HEK293T (cell line): Measurements from ENCODE around the gene SPRTN.

ENCODE experiments used
- CTCF ChIA-PET: fragments of 350-600 bp; formaldehyde crosslinking; extraction: SDS; loops from one replicate; lab custom pipeline; 2021; ENCODE audit warnings: antibody characterized with exemption, inconsistent platforms; lab: Yijun Ruan, JAX
- POLR2A ChIA-PET: fragments of 350-600 bp; formaldehyde crosslinking; extraction: SDS; loops from one replicate; lab custom pipeline; 2020; ENCODE audit warnings: antibody characterized with exemption, inconsistent platforms; lab: Yijun Ruan, JAX
- DNase-seq: peaks from one replicate; pipeline ENCODE4 v3.0.0; 2012; ENCODE audit warnings: mixed read lengths; ENCODE audit errors: extremely low spot score
- ARNT ChIP-seq: fragments of 450-650 bp; IDR thresholded peaks from 2 replicates; pipeline ENCODE4 v1.6.1; 2017; ENCODE audit warnings: mild to moderate bottlenecking
- BHLHE40 ChIP-seq: fragments of 450-650 bp; IDR thresholded peaks from 2 replicates; pipeline ENCODE4 v1.6.1; 2016; ENCODE audit warnings: mild to moderate bottlenecking, moderate library complexity, borderline replicate concordance
- CTBP1 ChIP-seq: fragments of 450-650 bp; IDR thresholded peaks from 2 replicates; pipeline ENCODE4 v1.6.1; 2016; ENCODE audit warnings: borderline replicate concordance
- ELF4 ChIP-seq: fragments of 450-650 bp; IDR thresholded peaks from 2 replicates; pipeline ENCODE4 v1.6.1; 2017; ENCODE audit warnings: antibody characterized with exemption
- FOXA1 ChIP-seq: fragments of 450-650 bp; IDR thresholded peaks from 2 replicates; pipeline ENCODE4 v1.6.1; 2016; ENCODE audit warnings: mild to moderate bottlenecking
- FOXK2 ChIP-seq: fragments of 450-650 bp; IDR thresholded peaks from 2 replicates; pipeline ENCODE4 v1.6.1; 2016; ENCODE audit warnings: mild to moderate bottlenecking
- FOXM1 ChIP-seq: fragments of 450-650 bp; IDR thresholded peaks from 2 replicates; pipeline ENCODE4 v1.6.1; 2017; ENCODE audit warnings: mild to moderate bottlenecking, borderline replicate concordance
- HDGF ChIP-seq: fragments of 450-650 bp; IDR thresholded peaks from 2 replicates; pipeline ENCODE4 v1.6.1; 2017; ENCODE audit warnings: antibody characterized with exemption, borderline replicate concordance
- L3MBTL2 ChIP-seq: fragments of 450-650 bp; conservative IDR thresholded peaks from 2 replicates; pipeline ENCODE4 v1.6.1; 2016; ENCODE audit warnings: mild to moderate bottlenecking
- LEF1 ChIP-seq: fragments of 450-650 bp; IDR thresholded peaks from 2 replicates; pipeline ENCODE4 v1.6.1; 2017; ENCODE audit warnings: mild to moderate bottlenecking, borderline replicate concordance
- NFRKB ChIP-seq: fragments of 450-650 bp; IDR thresholded peaks from 2 replicates; pipeline ENCODE4 v1.6.1; 2016; ENCODE audit warnings: mild to moderate bottlenecking, moderate library complexity
- SP1 ChIP-seq: fragments of 450-650 bp; IDR thresholded peaks from 2 replicates; pipeline ENCODE4 v1.6.1; 2017
- SUZ12 ChIP-seq: fragments of 450-650 bp; IDR thresholded peaks from 2 replicates; pipeline ENCODE4 v1.6.1; 2016; ENCODE audit warnings: mild to moderate bottlenecking
- TARDBP ChIP-seq: fragments of 450-650 bp; IDR thresholded peaks from 2 replicates; pipeline ENCODE4 v1.6.1; 2016
- ZNF384 ChIP-seq: fragments of 450-650 bp; IDR thresholded peaks from 2 replicates; pipeline ENCODE4 v1.6.1; 2016
- TF ChIP-seq, protein P1 (sequence below): fragments of 450-650 bp; IDR thresholded peaks from 2 replicates; pipeline ENCODE4 v1.6.1; 2016

Gene SPRTN, protein sequence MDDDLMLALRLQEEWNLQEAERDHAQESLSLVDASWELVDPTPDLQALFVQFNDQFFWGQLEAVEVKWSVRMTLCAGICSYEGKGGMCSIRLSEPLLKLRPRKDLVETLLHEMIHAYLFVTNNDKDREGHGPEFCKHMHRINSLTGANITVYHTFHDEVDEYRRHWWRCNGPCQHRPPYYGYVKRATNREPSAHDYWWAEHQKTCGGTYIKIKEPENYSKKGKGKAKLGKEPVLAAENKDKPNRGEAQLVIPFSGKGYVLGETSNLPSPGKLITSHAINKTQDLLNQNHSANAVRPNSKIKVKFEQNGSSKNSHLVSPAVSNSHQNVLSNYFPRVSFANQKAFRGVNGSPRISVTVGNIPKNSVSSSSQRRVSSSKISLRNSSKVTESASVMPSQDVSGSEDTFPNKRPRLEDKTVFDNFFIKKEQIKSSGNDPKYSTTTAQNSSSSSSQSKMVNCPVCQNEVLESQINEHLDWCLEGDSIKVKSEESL

DNA sequence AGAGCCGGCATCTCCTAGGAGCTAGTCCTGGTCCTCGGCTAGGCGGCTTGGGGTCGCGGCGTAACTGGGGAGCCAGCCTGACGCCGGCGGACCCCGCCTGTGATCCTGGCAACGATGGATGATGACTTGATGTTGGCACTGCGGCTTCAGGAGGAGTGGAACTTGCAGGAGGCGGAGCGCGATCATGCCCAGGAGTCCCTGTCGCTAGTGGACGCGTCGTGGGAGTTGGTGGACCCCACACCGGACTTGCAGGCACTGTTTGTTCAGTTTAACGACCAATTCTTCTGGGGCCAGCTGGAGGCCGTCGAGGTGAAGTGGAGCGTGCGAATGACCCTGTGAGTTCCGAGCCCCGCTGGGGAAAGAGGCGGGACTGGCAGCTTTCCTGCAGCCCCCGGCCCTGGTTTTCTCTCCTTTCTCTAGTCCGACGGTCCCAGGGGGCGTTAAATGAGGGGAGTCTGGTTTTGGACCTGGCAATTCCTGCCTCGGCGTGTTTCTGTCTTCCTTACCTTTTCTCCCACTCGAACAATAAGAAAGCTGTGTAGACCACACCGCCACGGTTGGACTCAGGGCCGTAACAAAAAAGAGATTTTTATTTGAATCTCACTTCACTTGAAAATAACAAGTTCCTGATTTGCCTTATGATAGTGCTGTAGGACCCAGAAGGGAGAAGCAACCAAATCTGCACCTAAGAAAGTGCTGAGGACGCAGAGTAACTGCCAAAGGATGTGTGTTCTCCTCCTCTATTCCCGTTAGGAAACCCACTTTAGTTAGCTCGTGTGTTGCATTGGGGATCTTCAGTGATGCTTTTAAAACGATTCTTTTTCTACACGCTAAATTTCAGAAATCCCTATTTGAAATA is at the start of gene SPRTN:
SPRTN (plus strand) TSS at position 24 of the 859 bp plus-strand sequence; CDS start at position 115, 91 bp downstream.
- ChIA-PET CTCF (interaction anchor here (0.6 to 1.6 kb wide), 5 partner anchors 19 to 265 kb away, joined by 3 to 6 read pairs (median 3); no protein-coding TSS in a partner anchor), POLR2A (interaction anchor here (0.5 to 2.5 kb wide), 25 partner anchors 8 to 1289 kb away, joined by 3 to 15 read pairs (median 4); partner anchors contain the start of genes EGLN1 and TSNAX)
- TF ChIP-seq L3MBTL2 (peak; percentile 77), SP1 (no peak)
- DNase-seq, result peak; percentile 91

DNA sequence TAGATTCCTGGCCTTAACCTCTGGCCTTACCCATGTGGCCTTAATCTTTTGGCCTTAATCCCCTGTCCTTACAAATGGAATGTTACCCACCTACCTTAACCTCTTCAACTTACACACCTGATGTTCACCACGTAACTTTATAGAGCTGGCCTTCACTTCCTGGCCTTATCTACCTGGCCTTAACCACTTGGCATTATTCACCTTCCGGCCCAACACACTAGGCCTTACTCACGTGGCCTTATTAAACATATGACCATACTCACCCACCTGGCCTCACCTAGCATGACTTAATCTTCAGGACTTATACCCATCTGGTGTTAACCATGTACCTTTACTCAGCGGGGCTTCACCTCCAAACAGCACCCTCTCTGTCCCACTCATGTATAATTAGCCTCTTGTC is 42.2 kb upstream of the SPRTN start:
- no peak for DNase-seq
- CTCF ChIA-PET, result no interaction called here
- no peak for TF ChIP-seq ARNT
- no peak for TF ChIP-seq SUZ12
- no peak for TF ChIP-seq TARDBP
- TF ChIP-seq BHLHE40, result no peak
- no peak for TF ChIP-seq NFRKB
- no peak for TF ChIP-seq FOXA1
- no peak for TF ChIP-seq CTBP1
- TF ChIP-seq LEF1, result no peak
- no peak for TF ChIP-seq FOXM1
- TF ChIP-seq HDGF, result no peak
- TF ChIP-seq ELF4, result no peak
- POLR2A ChIA-PET, result no interaction called here

DNA sequence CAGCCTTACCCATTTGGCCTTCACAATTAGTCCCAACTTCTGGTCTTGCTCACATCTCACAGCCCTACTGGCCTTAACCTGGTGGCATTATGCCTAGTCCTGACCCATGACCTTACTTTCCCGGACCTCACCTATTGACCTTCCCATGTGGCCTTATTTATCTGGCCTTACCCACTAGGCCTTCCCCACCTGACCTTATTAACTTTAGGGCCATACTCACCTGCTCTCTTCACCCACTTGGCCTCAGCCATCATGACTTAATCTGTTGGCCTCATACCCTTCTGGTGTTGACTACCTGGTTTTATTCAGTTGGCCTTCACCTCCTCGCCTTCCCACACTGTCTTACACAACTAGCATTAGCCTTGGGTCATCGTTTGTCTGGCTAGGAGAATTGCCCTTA is 36.1 kb upstream of the SPRTN start:
- ChIA-PET CTCF (no interaction called here), POLR2A (no interaction called here)
- TF ChIP-seq LEF1, result no peak
- no peak for TF ChIP-seq CTBP1
- no peak for TF ChIP-seq L3MBTL2
- TF ChIP-seq HDGF, result no peak
- no peak for TF ChIP-seq SUZ12
- no peak for TF ChIP-seq BHLHE40
- TF ChIP-seq TARDBP, result no peak
- TF ChIP-seq ARNT, result no peak
- TF ChIP-seq SP1, result no peak
- TF ChIP-seq, protein P1, sequence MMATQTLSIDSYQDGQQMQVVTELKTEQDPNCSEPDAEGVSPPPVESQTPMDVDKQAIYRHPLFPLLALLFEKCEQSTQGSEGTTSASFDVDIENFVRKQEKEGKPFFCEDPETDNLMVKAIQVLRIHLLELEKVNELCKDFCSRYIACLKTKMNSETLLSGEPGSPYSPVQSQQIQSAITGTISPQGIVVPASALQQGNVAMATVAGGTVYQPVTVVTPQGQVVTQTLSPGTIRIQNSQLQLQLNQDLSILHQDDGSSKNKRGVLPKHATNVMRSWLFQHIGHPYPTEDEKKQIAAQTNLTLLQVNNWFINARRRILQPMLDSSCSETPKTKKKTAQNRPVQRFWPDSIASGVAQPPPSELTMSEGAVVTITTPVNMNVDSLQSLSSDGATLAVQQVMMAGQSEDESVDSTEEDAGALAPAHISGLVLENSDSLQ, result no peak
- TF ChIP-seq ELF4, result no peak
- no peak for TF ChIP-seq ZNF384
- no peak for TF ChIP-seq NFRKB
- TF ChIP-seq FOXA1, result no peak
- no peak for TF ChIP-seq FOXK2
- TF ChIP-seq FOXM1, result no peak
- DNase-seq, result no peak

DNA sequence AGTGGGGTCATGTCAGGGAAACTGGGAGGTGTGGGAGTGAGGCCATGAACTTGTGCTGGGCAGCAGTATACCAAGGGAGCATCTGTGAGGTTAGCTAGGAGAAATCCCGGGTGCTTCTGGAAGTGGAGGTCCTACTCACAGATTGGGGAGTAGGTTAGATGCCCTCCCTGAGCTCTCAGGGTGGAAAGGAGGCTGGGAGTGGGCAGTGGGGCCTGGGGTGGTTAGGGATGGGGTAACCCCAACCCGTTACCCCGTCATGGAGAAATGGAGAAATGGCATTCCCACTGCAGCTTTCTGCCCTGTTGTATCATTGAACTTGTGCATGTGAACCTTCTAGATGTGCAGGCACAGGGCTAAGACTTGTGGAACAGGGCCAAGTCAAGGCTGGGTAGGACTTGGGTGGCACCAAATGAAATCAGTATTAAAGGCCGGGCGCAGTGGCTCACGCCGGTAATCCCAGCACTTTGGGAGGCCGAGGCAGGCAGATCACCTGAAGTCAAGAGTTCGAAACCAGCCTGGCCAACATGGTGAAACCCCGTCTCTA is 27.6 kb upstream of the SPRTN start:
- ChIA-PET POLR2A (no interaction called here), CTCF (no interaction called here)
- no peak for DNase-seq
- TF ChIP-seq, protein P1, result no peak
- no peak for TF ChIP-seq FOXA1
- no peak for TF ChIP-seq SUZ12
- no peak for TF ChIP-seq NFRKB
- TF ChIP-seq TARDBP, result no peak
- TF ChIP-seq HDGF, result no peak
- no peak for TF ChIP-seq ZNF384
- TF ChIP-seq BHLHE40, result no peak
- TF ChIP-seq FOXM1, result no peak
- TF ChIP-seq ELF4, result no peak
- TF ChIP-seq L3MBTL2, result no peak
- no peak for TF ChIP-seq LEF1
- TF ChIP-seq ARNT, result no peak
- TF ChIP-seq FOXK2, result no peak
- no peak for TF ChIP-seq CTBP1
- no peak for TF ChIP-seq SP1

DNA sequence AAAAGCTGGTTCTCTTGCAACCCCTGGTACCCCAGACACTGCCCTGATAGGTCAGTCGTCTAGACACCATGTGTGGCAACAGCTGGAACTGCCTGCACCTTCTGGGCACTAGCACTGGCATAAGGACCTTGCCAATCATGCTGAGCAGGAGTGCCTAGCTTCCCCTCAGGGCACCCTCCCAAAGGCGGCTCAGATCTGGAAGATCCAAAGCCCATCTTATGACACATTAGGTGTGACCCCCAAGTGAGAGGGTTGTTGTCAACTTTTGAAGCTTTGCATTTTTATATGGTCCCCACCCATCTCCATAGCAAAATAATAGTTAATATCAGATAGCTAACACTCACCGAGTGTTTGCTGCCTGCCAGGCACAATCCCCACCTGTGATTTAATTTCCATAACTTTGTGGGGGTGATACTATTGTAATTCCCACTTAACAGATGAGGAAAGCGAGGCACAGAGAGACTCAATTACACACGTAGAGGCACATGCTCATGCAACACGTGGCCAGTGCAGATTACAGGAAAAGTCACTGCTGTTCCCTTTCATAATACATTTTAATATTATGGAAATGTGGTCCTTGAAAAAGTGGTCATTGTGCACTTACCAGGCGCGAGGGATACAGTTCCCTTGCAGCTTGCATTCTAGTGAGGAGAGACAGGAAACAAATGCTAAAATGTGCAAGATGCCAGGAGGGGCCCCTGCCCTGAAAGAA is 26.2 kb upstream of the SPRTN start:
- TF ChIP-seq FOXM1 (no peak), HDGF (no peak), BHLHE40 (no peak), SP1 (no peak), SUZ12 (no peak), FOXA1 (no peak), L3MBTL2 (no peak), TARDBP (no peak), FOXK2 (no peak), ARNT (no peak), CTBP1 (no peak), NFRKB (no peak), ELF4 (no peak), ZNF384 (no peak), LEF1 (no peak)
- TF ChIP-seq, protein P1, result no peak
- ChIA-PET POLR2A (interaction anchor here (0.5 kb wide), 1 partner anchor 381 kb away, joined by 4 read pairs; no protein-coding TSS in a partner anchor), CTCF (no interaction called here)
- no peak for DNase-seq
